ENCODE results near the gene M6PR. TPM values are rescaled to one million over a fixed set of nuclear protein-coding genes. Genes with fewer than 3 reads are reported as not detected.
A peak's percentile ranks its signal among the peaks of the same experiment; 100 is the strongest.

Gene M6PR
- total RNA-seq, 1 donor from 2014 or later = 98.0 TPM

- TF ChIP-seq POLR2A (IDR thresholded peaks at IDR 0.05) (no peak), POLR2AphosphoS5 (IDR thresholded peaks at IDR 0.05; ENCODE audit: insufficient read depth in 1 of 2, low read depth in 1 of 2) (no peak), CTCF (IDR thresholded peaks at IDR 0.05) (no peak)
- intact Hi-C loops (cut with DNase I) = no loop called here
- H3K9me3 ChIP-seq = no peaks in the 10 kb centered on the region
- DNase-seq (ENCODE audit: extremely low spot score in 2 of 2) = no peak
- no peak overlapping the region for H3K4me3 ChIP-seq
- H3K36me3 ChIP-seq = no peaks in the 10 kb centered on the region
- no peaks in the 10 kb centered on the region for H3K27me3 ChIP-seq
- H3K27ac ChIP-seq = no peak overlapping the region
- H3K4me1 ChIP-seq = peaks cover 12% of the 10 kb centered on the region
Measured at GRCh38 chr12:8953773-8954402, 4.4 kb upstream of the M6PR start.

- H3K27ac ChIP-seq = no peak overlapping the region
- H3K27me3 ChIP-seq = no peaks in the 10 kb centered on the region
- H3K36me3 ChIP-seq = no peaks in the 10 kb centered on the region
- H3K4me1 ChIP-seq = peaks cover 32% of the 10 kb centered on the region
- DNase-seq (ENCODE audit: extremely low spot score in 2 of 2) = no peak
- no peak overlapping the region for H3K4me3 ChIP-seq
- TF ChIP-seq POLR2AphosphoS5 (IDR thresholded peaks at IDR 0.05; ENCODE audit: insufficient read depth in 1 of 2, low read depth in 1 of 2) = no peak
- no peak for TF ChIP-seq CTCF (IDR thresholded peaks at IDR 0.05)
- no peak for TF ChIP-seq POLR2A (IDR thresholded peaks at IDR 0.05)
- no peaks in the 10 kb centered on the region for H3K9me3 ChIP-seq
- intact Hi-C loops (cut with DNase I) = loop anchor here (2.0 kb wide), 1 partner anchor 89 kb away; no protein-coding TSS in a partner anchor
Measured at GRCh38 chr12:8951744-8952143, 2.3 kb upstream of the M6PR start.

- H3K36me3 ChIP-seq = no peaks in the 10 kb centered on the region
- H3K4me3 ChIP-seq = peak overlapping the region; percentile 63 to 64
- intact Hi-C loops (cut with DNase I) = loop anchor here (2.0 kb wide), 1 partner anchor 90 kb away; no protein-coding TSS in a partner anchor
- H3K27me3 ChIP-seq = no peaks in the 10 kb centered on the region
- H3K4me1 ChIP-seq = peaks cover 32% of the 10 kb centered on the region
- DNase-seq (ENCODE audit: extremely low spot score in 2 of 2) = no peak
- H3K27ac ChIP-seq = peak overlapping the region; percentile 97
- H3K9me3 ChIP-seq = no peaks in the 10 kb centered on the region
- TF ChIP-seq POLR2AphosphoS5 (IDR thresholded peaks at IDR 0.05; ENCODE audit: insufficient read depth in 1 of 2, low read depth in 1 of 2) (no peak), CTCF (IDR thresholded peaks at IDR 0.05) (peak in 1 of 3 experiments; percentile 8)
Measured at GRCh38 chr12:8950702-8951478, 1.4 kb upstream of the M6PR start.

GRCh38 chr12:8950221-8950527, 729 bp upstream of the M6PR start:
- intact Hi-C loops (cut with DNase I) = loop anchor here (2.0 kb wide), 1 partner anchor 91 kb away; no protein-coding TSS in a partner anchor
- TF ChIP-seq CTCF (IDR thresholded peaks at IDR 0.05) (no peak), POLR2AphosphoS5 (IDR thresholded peaks at IDR 0.05; ENCODE audit: insufficient read depth in 1 of 2, low read depth in 1 of 2) (no peak), POLR2A (IDR thresholded peaks at IDR 0.05) (no peak)

More at GRCh38 chr12:8950221-8950527, 729 bp upstream of the M6PR start:
- H3K9me3 ChIP-seq = no peaks in the 10 kb centered on the region
- H3K4me3 ChIP-seq = peak overlapping the region; percentile 63 to 64
- no peak for DNase-seq (ENCODE audit: extremely low spot score in 2 of 2)
- no peaks in the 10 kb centered on the region for H3K27me3 ChIP-seq
- H3K36me3 ChIP-seq = peaks cover 0 to 6% of the 10 kb centered on the region in 2 donors
- peak overlapping the region; percentile 97 for H3K27ac ChIP-seq
- H3K4me1 ChIP-seq = peaks cover 32% of the 10 kb centered on the region

Measured in vagina (tissue), 2 donors.